Liver (tissue), 9 donors: ENCODE measurements around the gene SNRPD2. TPM values are rescaled to one million over a fixed set of nuclear protein-coding genes. Genes with fewer than 3 reads are reported as not detected.

Experiments
- DNase-seq: peaks from one replicate; pipeline ENCODE4 v3.0.0-alpha.2; 2017; ENCODE audit warnings: low spot score
- H3K27ac ChIP-seq, 2 donors: one replicate each; pipeline ENCODE4 v1.7.0; 2013; ENCODE audit warnings: inconsistent platforms in 2 of 2, low read length in 2 of 2, control low read depth in 1 of 2, low read depth in 1 of 2, mild to moderate bottlenecking in 1 of 2
- H3K27me3 ChIP-seq, 4 donors: one replicate each; pipeline versions ENCODE4 v1.6.1 to v1.7.0; 2013; ENCODE audit warnings: low read length in 3 of 4, inconsistent platforms in 1 of 4, mild to moderate bottlenecking in 1 of 4, moderate library complexity in 1 of 4; ENCODE audit not compliant: control insufficient read depth in 4 of 4, insufficient read depth in 4 of 4
- H3K36me3 ChIP-seq, 4 donors: one replicate each; pipeline versions ENCODE4 v1.6.1 to v1.7.0; 2013; ENCODE audit warnings: low read length in 3 of 4, mild to moderate bottlenecking in 3 of 4, low read depth in 1 of 4, moderate library complexity in 1 of 4; ENCODE audit not compliant: control insufficient read depth in 4 of 4, insufficient read depth in 3 of 4
- H3K4me1 ChIP-seq, 4 donors: one replicate each; pipeline versions ENCODE4 v1.6.1 to v1.7.0; 2013; ENCODE audit warnings: low read length in 3 of 4, mild to moderate bottlenecking in 3 of 4, moderate library complexity in 1 of 4; ENCODE audit not compliant: control insufficient read depth in 4 of 4, insufficient read depth in 4 of 4
- H3K4me3 ChIP-seq, 3 donors: one replicate each; pipeline versions ENCODE4 v1.6.1 to v1.7.0; 2013; ENCODE audit warnings: low read length in 3 of 3, control low read depth in 1 of 3, low read depth in 1 of 3, mild to moderate bottlenecking in 1 of 3
- H3K9ac ChIP-seq, 2 donors: one replicate each; pipeline ENCODE4 v1.7.0; 2013; ENCODE audit warnings: low read length in 2 of 2, mild to moderate bottlenecking in 2 of 2, moderate library complexity in 2 of 2, control low read depth in 1 of 2, low read depth in 1 of 2
- H3K9me3 ChIP-seq, 4 donors: one replicate each; pipeline versions ENCODE4 v1.6.1 to v1.7.0; 2013; ENCODE audit warnings: low read length in 3 of 4; ENCODE audit not compliant: control insufficient read depth in 4 of 4
- FOXA1 ChIP-seq: IDR thresholded peaks from 2 replicates; pipeline ENCODE4 v1.6.1; 2016; ENCODE audit warnings: antibody characterized with exemption
- GABPA ChIP-seq, 2 donors: IDR thresholded peaks in 1 of 2; conservative IDR thresholded peaks in 1 of 2; 2 replicates each; pipeline ENCODE4 v1.6.1; 2016; ENCODE audit warnings: antibody characterized with exemption in 2 of 2, mild to moderate bottlenecking in 1 of 2, moderate library complexity in 1 of 2
- HNF4A ChIP-seq, 2 donors: conservative IDR thresholded peaks; 2 replicates each; pipeline ENCODE4 v1.6.1; 2016; ENCODE audit warnings: antibody characterized with exemption in 2 of 2, mild to moderate bottlenecking in 2 of 2
- HNF4G ChIP-seq: IDR thresholded peaks from 2 replicates; pipeline ENCODE4 v1.6.1; 2016; ENCODE audit warnings: antibody characterized with exemption
- JUND ChIP-seq, 2 donors: IDR thresholded peaks; 2 replicates each; pipeline ENCODE4 v1.6.1; 2016; ENCODE audit warnings: antibody characterized with exemption in 2 of 2
- MAX ChIP-seq: IDR thresholded peaks from 2 replicates; pipeline ENCODE4 v1.6.1; 2016; ENCODE audit warnings: antibody characterized with exemption
- NR2F2 ChIP-seq: IDR thresholded peaks from 2 replicates; pipeline ENCODE4 v1.6.1; 2016; ENCODE audit warnings: antibody characterized with exemption
- RAD21 ChIP-seq, 2 donors: IDR thresholded peaks; 2 replicates each; pipeline ENCODE4 v1.6.1; 2016; ENCODE audit warnings: antibody characterized with exemption in 2 of 2, mild to moderate bottlenecking in 2 of 2
- RXRA ChIP-seq, 2 donors: IDR thresholded peaks; 2 replicates each; pipeline ENCODE4 v1.6.1; 2017 to 2018; ENCODE audit warnings: antibody characterized with exemption in 2 of 2, mild to moderate bottlenecking in 1 of 2
- SP1 ChIP-seq: IDR thresholded peaks from 2 replicates; pipeline ENCODE4 v1.6.1; 2018; ENCODE audit warnings: antibody characterized with exemption, mild to moderate bottlenecking
- TAF1 ChIP-seq: conservative IDR thresholded peaks from 2 replicates; pipeline ENCODE4 v1.6.1; 2016; ENCODE audit warnings: antibody characterized with exemption, mild to moderate bottlenecking
- YY1 ChIP-seq: IDR thresholded peaks from 2 replicates; pipeline ENCODE4 v1.6.1; 2016; ENCODE audit warnings: antibody characterized with exemption, mild to moderate bottlenecking
- WGBS: extraction: QIAGEN DNeasy Blood & Tissue Kit; methylation state at CpG from one replicate; pipeline ENCODE4 v1.1.7; 2013; 5-methylcytosine and 5-hydroxymethylcytosine counted together
- polyA plus RNA-seq, 2 donors: library from polyadenylated mRNA; stranded (reverse) in 1 of 2; unstranded in 1 of 2; fragments of 200-250 nt in 1 of 2; fragments of >200 nt in 1 of 2; fragmentation: Nextera tagmentation in 1 of 2; extraction: Ambion mirVana in 1 of 2; gene quantifications; one replicate each; pipeline versions ENCODE4 v1.2.1 to v1.2.3, GENCODE V29; 2013 to 2015
- total RNA-seq, 2 donors: library from RNA; depleted of rRNA; stranded (reverse); fragments of >200 nt; gene quantifications; one replicate each; pipeline ENCODE4 v1.2.3, GENCODE V29; 2014
- TF ChIP-seq, protein P1 (sequence below): IDR thresholded peaks from 2 replicates; pipeline ENCODE4 v1.6.1; 2016; ENCODE audit warnings: antibody characterized with exemption
- TF ChIP-seq, protein P2 (sequence below): IDR thresholded peaks from 2 replicates; pipeline ENCODE4 v1.6.1; 2016; ENCODE audit warnings: antibody characterized with exemption
- donor health status: healthy.
- donor health status: healthy.
- donor health status: healthy.
- donor health status: healthy.
- donor health status: healthy.

Gene SNRPD2
- total and polyA plus RNA-seq, 4 donors = 38.6 to 175 (median 90.5) TPM

GRCh38 chr19:45650722-45651121 is 41.0 kb downstream of the SNRPD2 start:
- 84% methylated on average over 3 of the region's 3 CpGs for WGBS
- no peak for DNase-seq
- Histone ChIP-seq H3K36me3 (no peaks in the 10 kb centered on the region), H3K27ac (no peak overlapping the region), H3K27me3 (no peaks in the 10 kb centered on the region), H3K9me3 (no peaks in the 10 kb centered on the region), H3K4me3 (no peak overlapping the region), H3K4me1 (peaks cover 0 to 5% (median 0%) of the 10 kb centered on the region in 4 donors), H3K9ac (no peak overlapping the region)
- TF ChIP-seq FOXA1 = no peak
- no peak for TF ChIP-seq GABPA (IDR thresholded peaks at IDR 0.05 in 1 of 2, conservative IDR thresholded peaks at IDR 0.05 in 1 of 2)
- no peak for TF ChIP-seq RAD21 (IDR thresholded peaks at IDR 0.05)
- no peak for TF ChIP-seq NR2F2
- TF ChIP-seq HNF4G = no peak
- TF ChIP-seq, protein P1, sequence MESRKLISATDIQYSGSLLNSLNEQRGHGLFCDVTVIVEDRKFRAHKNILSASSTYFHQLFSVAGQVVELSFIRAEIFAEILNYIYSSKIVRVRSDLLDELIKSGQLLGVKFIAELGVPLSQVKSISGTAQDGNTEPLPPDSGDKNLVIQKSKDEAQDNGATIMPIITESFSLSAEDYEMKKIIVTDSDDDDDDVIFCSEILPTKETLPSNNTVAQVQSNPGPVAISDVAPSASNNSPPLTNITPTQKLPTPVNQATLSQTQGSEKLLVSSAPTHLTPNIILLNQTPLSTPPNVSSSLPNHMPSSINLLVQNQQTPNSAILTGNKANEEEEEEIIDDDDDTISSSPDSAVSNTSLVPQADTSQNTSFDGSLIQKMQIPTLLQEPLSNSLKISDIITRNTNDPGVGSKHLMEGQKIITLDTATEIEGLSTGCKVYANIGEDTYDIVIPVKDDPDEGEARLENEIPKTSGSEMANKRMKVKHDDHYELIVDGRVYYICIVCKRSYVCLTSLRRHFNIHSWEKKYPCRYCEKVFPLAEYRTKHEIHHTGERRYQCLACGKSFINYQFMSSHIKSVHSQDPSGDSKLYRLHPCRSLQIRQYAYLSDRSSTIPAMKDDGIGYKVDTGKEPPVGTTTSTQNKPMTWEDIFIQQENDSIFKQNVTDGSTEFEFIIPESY = no peak
- TF ChIP-seq TAF1 = no peak
- no peak for TF ChIP-seq MAX
- no peak for TF ChIP-seq SP1
- no peak for TF ChIP-seq JUND (IDR thresholded peaks at IDR 0.05)
- no peak for TF ChIP-seq RXRA (IDR thresholded peaks at IDR 0.05)
- no peak for TF ChIP-seq YY1
- TF ChIP-seq, protein P2, sequence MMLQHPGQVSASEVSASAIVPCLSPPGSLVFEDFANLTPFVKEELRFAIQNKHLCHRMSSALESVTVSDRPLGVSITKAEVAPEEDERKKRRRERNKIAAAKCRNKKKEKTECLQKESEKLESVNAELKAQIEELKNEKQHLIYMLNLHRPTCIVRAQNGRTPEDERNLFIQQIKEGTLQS = no peak
- no peak for TF ChIP-seq HNF4A (conservative IDR thresholded peaks at IDR 0.05)

GRCh38 chr19:45646345-45646698 is 45.4 kb downstream of the SNRPD2 start:
- Histone ChIP-seq H3K4me3 (peak overlapping the region in 1 of 3 donors; percentile 36), H3K36me3 (no peaks in the 10 kb centered on the region), H3K27me3 (no peaks in the 10 kb centered on the region), H3K9me3 (no peaks in the 10 kb centered on the region), H3K9ac (peak overlapping the region in 1 of 2 donors; percentile 22), H3K27ac (no peak overlapping the region), H3K4me1 (peaks cover 4 to 27% (median 13%) of the 10 kb centered on the region in 4 donors)
- DNase-seq = no peak
- WGBS = 16% methylated on average over 9 of the region's 9 CpGs
- TF ChIP-seq HNF4G (no peak), FOXA1 (no peak), RXRA (IDR thresholded peaks at IDR 0.05) (no peak)
- TF ChIP-seq, protein P1 = no peak
